MCF 10A (cell line): Measurements from ENCODE around the gene SLC13A3. TPM values are rescaled to one million over a fixed set of nuclear protein-coding genes. Genes with fewer than 3 reads are reported as not detected.

Source experiments
- BruUV-seq: library from RNA; stranded (reverse); fragments of 400-500 nt; replicated peaks from 2 replicates; lab custom pipeline; 2021; lab: Mats Ljungman, UMichigan
- CTCF ChIA-PET: fragments of 300-600 bp; sonication (Branson Sonifier 250); formaldehyde crosslinking; extraction: SDS; loops from one replicate; lab custom pipeline; 2021; ENCODE audit warnings: antibody characterized with exemption, inconsistent platforms; lab: Yijun Ruan, JAX
- POLR2A ChIA-PET: fragments of 300-600, 350-650 bp; sonication (Branson Sonifier 250); formaldehyde crosslinking; extraction: SDS; loops from one replicate; lab custom pipeline; 2020; ENCODE audit warnings: antibody characterized with exemption, inconsistent platforms; lab: Yijun Ruan, JAX
- DNase-seq: peaks from one replicate; pipeline ENCODE4 v3.0.0-alpha.2; 2018; ENCODE audit not compliant: unreplicated experiment
- H3K27ac Mint-ChIP-seq: one replicate; pipeline ENCODE4 v1.8.0; 2022; ENCODE audit warnings: mild to moderate bottlenecking, low read depth, mixed read lengths; ENCODE audit not compliant: unreplicated experiment
- H3K27me3 Mint-ChIP-seq: one replicate; pipeline ENCODE4 v1.8.0; 2022; ENCODE audit warnings: mixed read lengths; ENCODE audit not compliant: insufficient read depth, unreplicated experiment
- H3K36me3 Mint-ChIP-seq: one replicate; pipeline ENCODE4 v1.8.0; 2022; ENCODE audit warnings: mild to moderate bottlenecking, moderate library complexity, mixed read lengths; ENCODE audit not compliant: insufficient read depth, unreplicated experiment
- H3K4me1 Mint-ChIP-seq: one replicate; pipeline ENCODE4 v1.8.0; 2022; ENCODE audit warnings: mixed read lengths; ENCODE audit not compliant: insufficient read depth, unreplicated experiment
- H3K4me3 Mint-ChIP-seq: one replicate; pipeline ENCODE4 v1.8.0; 2022; ENCODE audit warnings: mild to moderate bottlenecking, moderate library complexity, mixed read lengths; ENCODE audit not compliant: unreplicated experiment
- H3K9me3 Mint-ChIP-seq: one replicate; pipeline ENCODE4 v1.8.0; 2022; ENCODE audit warnings: mixed read lengths; ENCODE audit not compliant: unreplicated experiment
- CTCF ChIP-seq: fragments of 200-600 bp; IDR thresholded peaks from one replicate; pipeline ENCODE4 v1.8.0; 2022; ENCODE audit warnings: antibody characterized with exemption, mild to moderate bottlenecking; ENCODE audit not compliant: unreplicated experiment
- intact Hi-C: fragments of 100-400 bp; cut with micrococcal nuclease; formaldehyde crosslinking; loops from 2 replicates; pipeline ENCODE4 v1.14.1; 2022
- total RNA-seq: library from RNA; stranded (reverse); gene quantifications from 2 replicates; pipeline ENCODE4 v1.2.3, GENCODE V29; 2022

SLC13A3 gene
- total RNA-seq, 1 experiment from 2014 or later, result not detected

DNA sequence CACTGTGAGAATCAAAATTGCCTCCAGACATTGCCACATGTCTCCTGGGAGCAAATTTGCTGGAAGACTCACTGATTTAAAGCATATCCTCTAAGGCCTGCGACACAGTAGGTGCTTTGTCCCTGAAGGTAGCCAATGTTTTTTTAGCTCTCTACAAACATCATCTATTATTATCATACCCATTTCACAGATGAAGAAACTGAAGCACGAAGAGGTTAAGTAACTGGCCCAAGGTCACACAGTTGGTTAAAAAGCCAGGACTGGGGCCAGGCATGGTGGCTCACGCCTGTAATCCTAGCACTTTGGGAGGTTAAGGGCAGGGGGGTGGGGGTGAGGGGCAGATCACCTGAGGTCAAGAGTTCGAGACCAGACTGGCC is 12.4 kb downstream of the SLC13A3 start:
- Mint-ChIP-seq H3K27me3 (peaks cover 31% of the 10 kb centered on the region), H3K4me1 (no peaks in the 10 kb centered on the region), H3K4me3 (no peak overlapping the region), H3K27ac (no peak overlapping the region), H3K9me3 (no peaks in the 10 kb centered on the region), H3K36me3 (no peaks in the 10 kb centered on the region)
- no TSS peak for BruUV-seq
- POLR2A ChIA-PET, result interaction anchor here (0.6 kb wide), 1 partner anchor 13 kb away, joined by 5 read pairs; no protein-coding TSS in a partner anchor
- DNase-seq, result no peak
- intact Hi-C loops, result no loop called here
- CTCF ChIA-PET, result no interaction called here
- no peak for TF ChIP-seq CTCF

DNA sequence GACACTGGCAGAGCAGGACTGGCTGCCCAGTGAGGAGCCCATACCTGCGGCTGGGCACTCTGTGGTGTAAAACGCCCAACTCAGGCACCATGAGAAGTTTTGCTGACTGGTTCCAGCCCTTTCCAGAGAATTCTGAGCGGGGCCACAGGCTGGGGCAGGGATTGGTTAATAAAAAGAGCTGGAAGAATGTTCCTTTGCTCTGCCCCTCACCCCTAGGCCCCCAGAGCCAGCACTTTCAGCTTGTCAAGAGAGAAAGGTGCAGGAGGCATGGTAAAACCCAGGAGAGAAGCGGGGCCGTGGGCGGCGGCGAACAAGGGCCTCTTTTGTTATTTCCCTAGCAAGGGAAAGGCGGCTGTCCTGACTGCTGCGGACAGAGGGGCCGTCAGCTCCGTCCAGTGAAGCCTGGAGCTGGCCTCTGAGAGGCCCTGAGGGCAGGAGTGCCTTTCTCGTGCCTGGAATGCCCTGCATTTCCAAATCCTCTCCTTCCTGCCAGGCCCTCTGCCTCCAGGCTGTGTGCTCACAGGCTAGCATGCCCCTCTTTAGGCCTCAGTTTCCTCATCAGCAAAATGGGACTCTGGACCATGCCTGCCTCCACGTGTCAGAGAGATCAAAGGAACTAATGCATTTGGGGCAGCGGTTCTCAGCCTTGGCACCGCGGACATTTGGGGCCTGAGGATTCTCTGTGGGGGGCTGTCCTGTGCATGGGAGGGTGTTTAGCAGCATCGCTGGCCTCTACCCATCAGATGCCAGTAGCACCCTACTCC is 12.9 kb downstream of the SLC13A3 start:
- Mint-ChIP-seq H3K36me3 (no peaks in the 10 kb centered on the region), H3K4me3 (no peak overlapping the region), H3K4me1 (no peaks in the 10 kb centered on the region), H3K27me3 (peaks cover 27% of the 10 kb centered on the region), H3K27ac (no peak overlapping the region), H3K9me3 (no peaks in the 10 kb centered on the region)
- TF ChIP-seq CTCF, result no peak
- no TSS peak for BruUV-seq
- ChIA-PET POLR2A (interaction anchor here (0.6 kb wide), 1 partner anchor 12 kb away, joined by 5 read pairs; no protein-coding TSS in a partner anchor), CTCF (no interaction called here)
- no peak for DNase-seq
- intact Hi-C loops, result no loop called here

- Mint-ChIP-seq H3K27me3 (peaks cover 19% of the 10 kb centered on the region), H3K4me3 (no peak overlapping the region), H3K9me3 (no peaks in the 10 kb centered on the region), H3K36me3 (no peaks in the 10 kb centered on the region), H3K4me1 (no peaks in the 10 kb centered on the region), H3K27ac (no peak overlapping the region)
- ChIA-PET POLR2A (no interaction called here), CTCF (no interaction called here)
- BruUV-seq, result no TSS peak
- intact Hi-C loops, result no loop called here
- no peak for DNase-seq
- TF ChIP-seq CTCF, result no peak
Observed at GRCh38 chr20:46637427-46638133, 13.7 kb downstream of the SLC13A3 start.

GRCh38 chr20:46637020-46637419 is 14.2 kb downstream of the SLC13A3 start:
- TF ChIP-seq CTCF, result no peak
- H3K27ac Mint-ChIP-seq, result no peak overlapping the region
- H3K27me3 Mint-ChIP-seq, result peaks cover 14% of the 10 kb centered on the region
- POLR2A ChIA-PET, result no interaction called here
- H3K4me1 Mint-ChIP-seq, result no peaks in the 10 kb centered on the region
- no peak for DNase-seq
- H3K9me3 Mint-ChIP-seq, result no peaks in the 10 kb centered on the region
- no peak overlapping the region for H3K4me3 Mint-ChIP-seq
- intact Hi-C loops, result no loop called here
- BruUV-seq, result no TSS peak
- H3K36me3 Mint-ChIP-seq, result no peaks in the 10 kb centered on the region
- CTCF ChIA-PET, result interaction anchor here (0.6 to 1.0 kb wide), 3 partner anchors 12 to 978 kb away, joined by 3 to 4 read pairs (median 3); no protein-coding TSS in a partner anchor
